K562 (cell line): ENCODE data around the gene FDX2. TPM values are rescaled to one million over a fixed set of nuclear protein-coding genes. Genes with fewer than 3 reads are reported as not detected.

Experiments
- BHLHE40 ChIP-seq: IDR thresholded peaks from 2 replicates; pipeline ENCODE4 v1.6.1; 2011; ENCODE audit warnings: low read length, improper control_type of control experiment
- HMG20A ChIP-seq: fragments of 450-650 bp; formaldehyde crosslinking; conservative IDR thresholded peaks from 2 replicates; pipeline ENCODE4 v1.4.0; 2020; ENCODE audit warnings: mild to moderate bottlenecking, mixed read lengths
- MCM7 ChIP-seq, 2 experiments: fragments of 450-650 bp; IDR thresholded peaks; 2 replicates each; pipeline ENCODE4 v1.6.1; 2016 to 2018
- NCOA6 ChIP-seq: fragments of 450-650 bp; IDR thresholded peaks from 2 replicates; pipeline ENCODE4 v1.6.1; 2017; ENCODE audit warnings: mild to moderate bottlenecking
- NR1H2 ChIP-seq: sonication (generic); formaldehyde crosslinking; IDR thresholded peaks from 2 replicates; pipeline ENCODE4 v1.4.0; 2020; ENCODE audit warnings: mild to moderate bottlenecking, missing genetic modification reagents
- NR4A1 ChIP-seq, 2 experiments: fragments of 250-450 bp in 1 of 2; fragments of 450-650 bp in 1 of 2; sonication (Bioruptor Pico) in 1 of 2; IDR thresholded peaks; 2 replicates each; pipeline versions ENCODE4 v1.4.0 to v1.6.1; 2016 to 2020; ENCODE audit warnings: mild to moderate bottlenecking in 2 of 2, missing compliant biosample characterization in 1 of 2, missing genetic modification characterization in 1 of 2, moderate library complexity in 1 of 2
- RBM22 ChIP-seq: fragments of 200-400 bp; formaldehyde crosslinking; IDR thresholded peaks from 2 replicates; pipeline ENCODE4 v1.6.1; 2018; ENCODE audit warnings: low read length, low read depth; ENCODE audit not compliant: poor library complexity, severe bottlenecking
- RREB1 ChIP-seq: fragments of 250-450 bp; sonication (Bioruptor Pico); IDR thresholded peaks from 2 replicates; pipeline ENCODE4 v1.4.0; 2020
- TAF1 ChIP-seq: IDR thresholded peaks from 2 replicates; pipeline ENCODE4 v1.6.1; 2011; ENCODE audit warnings: mild to moderate bottlenecking, low read length, moderate library complexity; ENCODE audit not compliant: insufficient read depth, control insufficient read depth, severe bottlenecking; ENCODE audit errors: extremely low read depth
- TCF3 ChIP-seq: sonication (generic); formaldehyde crosslinking; IDR thresholded peaks from 2 replicates; pipeline ENCODE4 v1.4.0; 2020; ENCODE audit warnings: mild to moderate bottlenecking, missing genetic modification reagents
- TCF7L2 ChIP-seq: fragments of 150-350 bp; IDR thresholded peaks from 2 replicates; pipeline ENCODE4 v1.6.1; 2016; ENCODE audit warnings: low read depth, mild to moderate bottlenecking, low read length, moderate library complexity
- ZNF239 ChIP-seq: fragments of 250-450 bp; sonication (Bioruptor Pico); IDR thresholded peaks from 2 replicates; pipeline ENCODE4 v1.4.0; 2020; ENCODE audit warnings: mild to moderate bottlenecking
- ZNF24 ChIP-seq: fragments of 450-650 bp; IDR thresholded peaks from 2 replicates; pipeline ENCODE4 v1.6.1; 2016
- ZNF449 ChIP-seq: fragments of 250-450 bp; sonication (Bioruptor Pico); IDR thresholded peaks from 2 replicates; pipeline ENCODE4 v1.8.0; 2022; ENCODE audit warnings: moderate library complexity, mild to moderate bottlenecking, inconsistent platforms
- polyA plus RNA-seq, 8 experiments: library from polyadenylated mRNA; depleted of rRNA in 4 of 8; stranded (reverse) in 5 of 8; unstranded in 3 of 8; fragments of >200 nt; fragmentation: Nextera tagmentation in 2 of 8; fragmentation: Illumina TruSeq in 1 of 8; extraction: Ambion mirVana in 2 of 8; extraction: Trizol in 1 of 8; gene quantifications; 2 replicates each; pipeline versions ENCODE4 v1.2.1 to v1.2.3, GENCODE V29; 2011 to 2014; ENCODE audit warnings: inconsistent platforms in 1 of 8, missing spikeins in 1 of 8
- total RNA-seq, 7 experiments: library from RNA; depleted of rRNA in 6 of 7; stranded (reverse); fragments of >200 nt in 6 of 7; fragmentation: Illumina TruSeq in 2 of 7; extraction: Trizol in 2 of 7; gene quantifications; 2 replicates each; pipeline versions ENCODE4 v1.2.1 to v1.2.3, GENCODE V29; 2011 to 2021; ENCODE audit warnings: low replicate concordance in 1 of 7

Gene FDX2
- total and polyA plus RNA-seq, 9 of the 15 experiments (the other 6 are each of a cell fraction or from before 2014, with no cell fraction given), result 2.5 to 49.8 (median 29.7) TPM

DNA sequence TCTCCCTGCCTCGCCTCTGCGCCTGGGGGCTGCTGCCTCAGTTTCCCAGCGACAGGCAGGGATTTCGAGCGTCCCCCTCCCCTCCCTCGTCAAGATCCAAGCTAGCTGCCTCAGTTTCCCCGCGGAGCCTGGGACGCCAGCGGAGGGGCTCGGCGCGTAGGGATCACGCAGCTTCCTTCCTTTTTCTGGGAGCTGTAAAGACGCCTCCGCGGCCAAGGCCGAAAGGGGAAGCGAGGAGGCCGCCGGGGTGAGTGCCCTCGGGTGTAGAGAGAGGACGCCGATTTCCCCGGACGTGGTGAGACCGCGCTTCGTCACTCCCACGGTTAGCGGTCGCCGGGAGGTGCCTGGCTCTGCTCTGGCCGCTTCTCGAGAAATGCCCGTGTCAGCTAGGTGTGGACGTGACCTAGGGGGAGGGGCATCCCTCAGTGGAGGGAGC, 45.6 kb downstream of the FDX2 start (continued):
- TF ChIP-seq RREB1 (CRISPR knock-in tag) (0 out of 2 replicates have a peak, but pooled peaks have one; percentile 19), ZNF239 (CRISPR knock-in tag) (no peak), TCF7L2 (no peak), NR4A1 (CRISPR knock-in tag; IDR thresholded peaks at IDR 0.05) (no peak), NR4A1 (tag; IDR thresholded peaks at IDR 0.05) (no peak), RBM22 (peak; percentile 10), NCOA6 (peak; percentile 49; the same call in 1 of the 2 replicates), ZNF449 (CRISPR knock-in tag) (0 out of 2 replicates have a peak, but pooled peaks have one; percentile 20), HMG20A (CRISPR knock-in tag) (no peak), TCF3 (CRISPR knock-in tag) (no peak), BHLHE40 (0 out of 2 replicates have a peak, but pooled peaks have one; percentile 26), NR1H2 (CRISPR knock-in tag) (peak; percentile 77; the same call in 1 of the 2 replicates), MCM7 (IDR thresholded peaks at IDR 0.05) (no peak), ZNF24 (no peak), TAF1 (peak; percentile 9)
